LNCAP (cell line): ENCODE data around the gene SERBP1.

Experiments
- TF ChIP-seq, protein P1 (sequence below): fragments of 450-650 bp; IDR thresholded peaks from 2 replicates; pipeline ENCODE4 v1.5.1; 2017; ENCODE audit warnings: mild to moderate bottlenecking

SERBP1 gene

GRCh38 chr1:67367370-67368045 is 62.7 kb downstream of the SERBP1 start:
- TF ChIP-seq, protein P1, sequence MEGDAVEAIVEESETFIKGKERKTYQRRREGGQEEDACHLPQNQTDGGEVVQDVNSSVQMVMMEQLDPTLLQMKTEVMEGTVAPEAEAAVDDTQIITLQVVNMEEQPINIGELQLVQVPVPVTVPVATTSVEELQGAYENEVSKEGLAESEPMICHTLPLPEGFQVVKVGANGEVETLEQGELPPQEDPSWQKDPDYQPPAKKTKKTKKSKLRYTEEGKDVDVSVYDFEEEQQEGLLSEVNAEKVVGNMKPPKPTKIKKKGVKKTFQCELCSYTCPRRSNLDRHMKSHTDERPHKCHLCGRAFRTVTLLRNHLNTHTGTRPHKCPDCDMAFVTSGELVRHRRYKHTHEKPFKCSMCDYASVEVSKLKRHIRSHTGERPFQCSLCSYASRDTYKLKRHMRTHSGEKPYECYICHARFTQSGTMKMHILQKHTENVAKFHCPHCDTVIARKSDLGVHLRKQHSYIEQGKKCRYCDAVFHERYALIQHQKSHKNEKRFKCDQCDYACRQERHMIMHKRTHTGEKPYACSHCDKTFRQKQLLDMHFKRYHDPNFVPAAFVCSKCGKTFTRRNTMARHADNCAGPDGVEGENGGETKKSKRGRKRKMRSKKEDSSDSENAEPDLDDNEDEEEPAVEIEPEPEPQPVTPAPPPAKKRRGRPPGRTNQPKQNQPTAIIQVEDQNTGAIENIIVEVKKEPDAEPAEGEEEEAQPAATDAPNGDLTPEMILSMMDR = peak; percentile 13; the same call in 1 of the 2 replicates

- TF ChIP-seq, protein P1 = no peak
Observed at GRCh38 chr1:67361641-67362040, 68.6 kb downstream of the SERBP1 start.

DNA sequence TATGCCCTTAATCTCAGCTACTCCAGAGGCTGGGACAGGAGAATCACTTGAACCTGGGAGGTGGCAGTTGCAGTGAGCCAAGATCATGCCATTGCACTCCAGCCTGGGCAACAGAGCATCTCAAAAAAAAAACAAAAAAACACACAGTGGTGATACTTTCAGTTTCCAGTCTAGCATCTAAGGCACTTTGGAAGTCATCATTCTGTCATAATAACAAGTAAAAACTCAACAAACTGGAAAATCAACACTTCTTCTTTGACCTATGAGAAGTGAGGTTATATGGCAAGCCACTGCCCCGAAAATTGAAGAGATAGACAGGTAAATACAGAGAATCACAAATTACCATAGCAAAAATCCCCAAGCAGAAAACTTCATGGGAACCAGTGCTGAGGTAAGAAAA is 70.6 kb downstream of the SERBP1 start:
- TF ChIP-seq, protein P1 = no peak
